AG09319 (cell line): Measurements from ENCODE around the gene RAPGEF5.

Experiments used
- DNase-seq: peaks from one replicate; pipeline ENCODE4 v3.0.0-alpha.2; 2010; ENCODE audit warnings: low read depth; ENCODE audit errors: extremely low read depth
- CTCF ChIP-seq: IDR thresholded peaks from 2 replicates; pipeline ENCODE4 v1.5.1; 2011; ENCODE audit warnings: low read depth, mild to moderate bottlenecking, inconsistent platforms, low read length, moderate library complexity

RAPGEF5 gene

GRCh38 chr7:22248111-22248809 lies 108.7 kb downstream of the RAPGEF5 start:
- TF ChIP-seq CTCF, result no peak
- no peak for DNase-seq

- no peak for DNase-seq
- TF ChIP-seq CTCF, result no peak
Measured at GRCh38 chr7:22241805-22242390, 115.1 kb downstream of the RAPGEF5 start.

GRCh38 chr7:22240904-22241571 lies 115.9 kb downstream of the RAPGEF5 start:
- no peak for DNase-seq
- no peak for TF ChIP-seq CTCF

GRCh38 chr7:22238354-22239311 lies 118.3 kb downstream of the RAPGEF5 start:
- no peak for TF ChIP-seq CTCF
- DNase-seq, result peak; percentile 16

GRCh38 chr7:22235134-22235533 lies 121.8 kb downstream of the RAPGEF5 start:
- no peak for TF ChIP-seq CTCF
- no peak for DNase-seq

GRCh38 chr7:22234227-22234626 lies 122.7 kb downstream of the RAPGEF5 start:
- no peak for TF ChIP-seq CTCF

GRCh38 chr7:22231806-22232205 lies 125.1 kb downstream of the RAPGEF5 start:
- no peak for DNase-seq
- no peak for TF ChIP-seq CTCF

More at GRCh38 chr7:22234227-22234626, 122.7 kb downstream of the RAPGEF5 start:
- DNase-seq, result no peak
